Measurements from ENCODE around the gene KCNMA1. TPM values are rescaled to one million over a fixed set of nuclear protein-coding genes. Genes with fewer than 3 reads are reported as not detected.
A peak's percentile ranks its signal among the peaks of the same experiment; 100 is the strongest.

The KCNMA1 gene
- total and polyA plus RNA-seq, 9 of the 15 experiments (the other 6 are each of a cell fraction or from before 2014, with no cell fraction given) = 0.01 to 0.95 (median 0.15) TPM; not detected in 4

GRCh38 chr10:77582710-77583115, 54.9 kb downstream of the KCNMA1 start (continued):
- TF ChIP-seq MAFK (IDR thresholded peaks at IDR 0.05; ENCODE audit: low read length) = peak; percentile 82
- TF ChIP-seq ZNF184 (CRISPR knock-in tag; IDR thresholded peaks at IDR 0.05) = no peak
- TF ChIP-seq HMGN3 (IDR thresholded peaks at IDR 0.05; ENCODE audit: borderline replicate concordance, extremely low read depth, insufficient read length, low read depth, low read length) = no peak
- TF ChIP-seq ZNF668 (CRISPR knock-in tag; IDR thresholded peaks at IDR 0.05) = no peak
- peak; percentile 94 for TF ChIP-seq HDAC2 (IDR thresholded peaks at IDR 0.05)
- 0 out of 4 replicates have a peak, but pooled peaks of 1 of the 2 experiments have one; percentile 37 for TF ChIP-seq ZMIZ1 (IDR thresholded peaks at IDR 0.05; ENCODE audit: low read depth in 2 of 2, low read length in 2 of 2)
- TF ChIP-seq PURB (CRISPR knock-in tag; IDR thresholded peaks at IDR 0.05; ENCODE audit: low read depth) = no peak
- 0 out of 4 replicates have a peak, but pooled peaks of 1 of the 2 experiments have one; percentile 12 for TF ChIP-seq NRF1 (conservative IDR thresholded peaks at IDR 0.05 in 1 of 2, IDR thresholded peaks at IDR 0.05 in 1 of 2)
- no peak for TF ChIP-seq ZNF75A (CRISPR knock-in tag; IDR thresholded peaks at IDR 0.05)
- no peak for TF ChIP-seq MCM5 (IDR thresholded peaks at IDR 0.05; ENCODE audit: low read depth)
- TF ChIP-seq RBM17 (IDR thresholded peaks at IDR 0.05; ENCODE audit: borderline replicate concordance, low read depth, low read length) = no peak
- TF ChIP-seq BDP1 (IDR thresholded peaks at IDR 0.05; ENCODE audit: insufficient read depth, insufficient read length) = no peak
- peak in 1 of 2 experiments; percentile 53; a peak in 1 of 4 replicates for TF ChIP-seq TRIM24 (IDR thresholded peaks at IDR 0.05)
- no peak for TF ChIP-seq ZBTB43 (CRISPR knock-in tag; IDR thresholded peaks at IDR 0.05)
- TF ChIP-seq TRIM25 (IDR thresholded peaks at IDR 0.05; ENCODE audit: borderline replicate concordance) = no peak
- peak; percentile 49; the same call in 1 of the 2 replicates for TF ChIP-seq ETV5 (CRISPR knock-in tag; IDR thresholded peaks at IDR 0.05; ENCODE audit: low read depth)
- no peak for TF ChIP-seq ZNF277 (CRISPR knock-in tag; IDR thresholded peaks at IDR 0.05; ENCODE audit: borderline replicate concordance)
- no peak for TF ChIP-seq HOXB6 (CRISPR knock-in tag; IDR thresholded peaks at IDR 0.05; ENCODE audit: borderline replicate concordance)
- no peak for TF ChIP-seq KHSRP (IDR thresholded peaks at IDR 0.05)
- TF ChIP-seq GMEB1 (CRISPR knock-in tag; IDR thresholded peaks at IDR 0.05) = no peak
